SK-N-SH (cell line): ENCODE measurements around the gene FPR2. TPM values are rescaled to one million over a fixed set of nuclear protein-coding genes. Genes with fewer than 3 reads are reported as not detected.

ENCODE experiments used
- CTCF ChIA-PET: fragments of 300-600, 350-600 bp; formaldehyde crosslinking; extraction: SDS; loops from one replicate; lab custom pipeline; 2021; lab: Yijun Ruan, JAX
- POLR2A ChIA-PET: fragments of 350-600 bp; sonication (Branson Sonifier 250); formaldehyde crosslinking; extraction: SDS; loops from one replicate; lab custom pipeline; 2020; ENCODE audit warnings: antibody characterized with exemption, inconsistent platforms; lab: Yijun Ruan, JAX
- DNase-seq: peaks from one replicate; pipeline ENCODE4 v3.0.0; 2012
- H2AFZ ChIP-seq: fragments of 200-600 bp; sonication (generic); 2 replicates; pipeline ENCODE4 v1.8.1; 2016; ENCODE audit warnings: antibody characterized with exemption, mild to moderate bottlenecking, low read depth
- H3F3A ChIP-seq: fragments of 200-600 bp; sonication (generic); replicated peaks from 2 replicates; pipeline ENCODE3; 2016; ENCODE audit warnings: antibody characterized with exemption, mild to moderate bottlenecking; ENCODE audit not compliant: insufficient read depth
- H3K27ac ChIP-seq, 2 experiments: fragments of 200-500 bp in 1 of 2; fragments of 200-600 bp in 1 of 2; sonication (Bioruptor generic) in 1 of 2; sonication (generic), shearing (Covaris generic) in 1 of 2; 2 replicates each; pipeline versions ENCODE4 v1.5.1 to v1.6.1; 2014 to 2016; ENCODE audit warnings: low read depth in 2 of 2, inconsistent platforms in 1 of 2, low read length in 1 of 2, mild to moderate bottlenecking in 1 of 2, mixed read lengths in 1 of 2
- H3K27me3 ChIP-seq: fragments of 200-600 bp; sonication (generic), shearing (Covaris generic); 2 replicates; pipeline ENCODE4 v1.6.1; 2016; ENCODE audit warnings: mixed run types; ENCODE audit not compliant: insufficient read depth
- H3K36me3 ChIP-seq, 2 experiments: fragments of 200-500 bp in 1 of 2; fragments of 200-600 bp in 1 of 2; sonication (Bioruptor generic) in 1 of 2; sonication (generic) in 1 of 2; replicated peaks in 1 of 2; 2 replicates each; pipeline versions ENCODE3 to v1.5.1; 2014 to 2016; ENCODE audit warnings: low read length in 1 of 2, mild to moderate bottlenecking in 1 of 2; ENCODE audit not compliant: insufficient read depth in 2 of 2, control insufficient read depth in 1 of 2
- H3K4me1 ChIP-seq, 2 experiments: fragments of 200-500 bp in 1 of 2; fragments of 200-600 bp in 1 of 2; sonication (Bioruptor generic) in 1 of 2; sonication (generic), shearing (Covaris generic) in 1 of 2; 2 replicates each; pipeline versions ENCODE4 v1.5.1 to v1.6.1; 2014 to 2016; ENCODE audit warnings: low read depth in 1 of 2, low read length in 1 of 2, mixed run types in 1 of 2; ENCODE audit not compliant: insufficient read depth in 2 of 2, control insufficient read depth in 1 of 2
- H3K4me2 ChIP-seq: fragments of 200-600 bp; sonication (generic), shearing (Covaris generic); 2 replicates; pipeline ENCODE4 v1.6.1; 2017; ENCODE audit warnings: mixed run types
- H3K4me3 ChIP-seq, 2 experiments: fragments of 200-500 bp in 1 of 2; fragments of 200-600 bp in 1 of 2; sonication (Bioruptor generic) in 1 of 2; sonication (generic), shearing (Covaris generic) in 1 of 2; 2 replicates each; pipeline versions ENCODE4 v1.5.1 to v1.8.1; 2014 to 2016; ENCODE audit warnings: low read depth in 2 of 2, inconsistent platforms in 1 of 2, low read length in 1 of 2, mild to moderate bottlenecking in 1 of 2, mixed read lengths in 1 of 2, moderate library complexity in 1 of 2
- H3K79me2 ChIP-seq: fragments of 200-600 bp; sonication (generic); 2 replicates; pipeline ENCODE4 v1.8.1; 2017; ENCODE audit warnings: mild to moderate bottlenecking; ENCODE audit not compliant: insufficient read depth
- H3K9ac ChIP-seq: fragments of 200-600 bp; sonication (generic); 2 replicates; pipeline ENCODE4 v1.6.1; 2017; ENCODE audit warnings: mixed run types
- H3K9me2 ChIP-seq: fragments of 200-600 bp; sonication (generic); 2 replicates; pipeline ENCODE4 v1.6.1; 2017; ENCODE audit warnings: mixed run types
- H3K9me3 ChIP-seq: fragments of 200-600 bp; sonication (generic); 2 replicates; pipeline ENCODE4 v1.6.1; 2017; ENCODE audit warnings: mixed run types, mild to moderate bottlenecking, moderate library complexity
- H4K20me1 ChIP-seq: fragments of 200-600 bp; sonication (generic); 2 replicates; pipeline ENCODE4 v1.6.1; 2017; ENCODE audit warnings: mild to moderate bottlenecking, mixed run types; ENCODE audit not compliant: insufficient read depth
- EP300 ChIP-seq, 2 experiments: IDR thresholded peaks; 2 replicates each; pipeline versions ENCODE4 v1.4.0 to v1.6.1; 2012; ENCODE audit warnings: borderline replicate concordance in 1 of 2, low read depth in 1 of 2, low read length in 1 of 2
- FOSL2 ChIP-seq: IDR thresholded peaks from 2 replicates; pipeline ENCODE4 v1.4.0; 2012; ENCODE audit warnings: low read depth, mild to moderate bottlenecking, moderate library complexity, borderline replicate concordance
- GATA2 ChIP-seq: sonication (generic); formaldehyde crosslinking; IDR thresholded peaks from 2 replicates; pipeline ENCODE4 v1.5.0; 2020; ENCODE audit warnings: mild to moderate bottlenecking, missing genetic modification reagents
- JUND ChIP-seq: IDR thresholded peaks from 2 replicates; pipeline ENCODE4 v1.4.0; 2012
- MAX ChIP-seq: IDR thresholded peaks from 2 replicates; pipeline ENCODE4 v1.4.0; 2012; ENCODE audit warnings: low read depth
- MEF2A ChIP-seq: IDR thresholded peaks from 2 replicates; pipeline ENCODE4 v1.4.0; 2012; ENCODE audit warnings: low read depth, borderline replicate concordance
- POLR2AphosphoS5 ChIP-seq: IDR thresholded peaks from 2 replicates; pipeline ENCODE4 v1.6.1; 2012; ENCODE audit warnings: low read depth, low read length
- RCOR1 ChIP-seq: fragments of 150-350 bp; IDR thresholded peaks from 2 replicates; pipeline ENCODE4 v1.6.1; 2017; ENCODE audit warnings: antibody characterized with exemption, low read length
- REST ChIP-seq: IDR thresholded peaks from 2 replicates; pipeline ENCODE4 v1.6.1; 2012; ENCODE audit warnings: mild to moderate bottlenecking, low read depth, low read length, moderate library complexity
- RFX5 ChIP-seq: IDR thresholded peaks from 2 replicates; pipeline ENCODE4 v1.6.1; 2012; ENCODE audit warnings: mild to moderate bottlenecking, improper control_type of control experiment, low read length
- TAF1 ChIP-seq: IDR thresholded peaks from 2 replicates; pipeline ENCODE4 v1.6.1; 2012; ENCODE audit warnings: low read depth, mild to moderate bottlenecking, low read length, moderate library complexity, borderline replicate concordance
- USF2 ChIP-seq: fragments of 150-350 bp; IDR thresholded peaks from 2 replicates; pipeline ENCODE4 v1.6.1; 2017; ENCODE audit warnings: antibody characterized with exemption, low read length, low read depth, borderline replicate concordance
- WGBS: methylation state at CpG from one replicate; pipeline ENCODE4 v1.1.6; 2017; ENCODE audit warnings: low lambda C conversion rate; 5-methylcytosine and 5-hydroxymethylcytosine counted together
- polyA plus RNA-seq, 3 experiments: library from polyadenylated mRNA; depleted of rRNA; stranded (reverse); fragments of >200 nt; gene quantifications; 2 replicates each; pipeline ENCODE4 v1.2.3, GENCODE V29; 2012
- TF ChIP-seq, protein P1 (sequence below): IDR thresholded peaks from 2 replicates; pipeline ENCODE4; 2012

FPR2 gene
- polyA plus RNA-seq, 1 of the 3 experiments (the other 2 are of a cell fraction): not detected

- H4K20me1 ChIP-seq: no peaks in the 10 kb centered on the region
- H3K9ac ChIP-seq: peak overlapping the region; percentile 58; the same call in 1 of the 2 replicates
- H3K4me1 ChIP-seq: peaks cover 0 to 26% of the 10 kb centered on the region in 2 experiments; a peak in 1 of 4 replicates
- ChIA-PET POLR2A (no interaction called here), CTCF (interaction anchor here (0.7 kb wide), 1 partner anchor 116 kb away, joined by 3 read pairs; no protein-coding TSS in a partner anchor)
- H3K36me3 ChIP-seq: no peaks in the 10 kb centered on the region
- H3K9me3 ChIP-seq: no peaks in the 10 kb centered on the region
- H3K4me3 ChIP-seq: peak overlapping the region in 1 of 2 experiments; percentile 14; a peak in 1 of 4 replicates
- WGBS: 9% methylated on average over 6 of the region's 6 CpGs
- TF ChIP-seq, protein P1, sequence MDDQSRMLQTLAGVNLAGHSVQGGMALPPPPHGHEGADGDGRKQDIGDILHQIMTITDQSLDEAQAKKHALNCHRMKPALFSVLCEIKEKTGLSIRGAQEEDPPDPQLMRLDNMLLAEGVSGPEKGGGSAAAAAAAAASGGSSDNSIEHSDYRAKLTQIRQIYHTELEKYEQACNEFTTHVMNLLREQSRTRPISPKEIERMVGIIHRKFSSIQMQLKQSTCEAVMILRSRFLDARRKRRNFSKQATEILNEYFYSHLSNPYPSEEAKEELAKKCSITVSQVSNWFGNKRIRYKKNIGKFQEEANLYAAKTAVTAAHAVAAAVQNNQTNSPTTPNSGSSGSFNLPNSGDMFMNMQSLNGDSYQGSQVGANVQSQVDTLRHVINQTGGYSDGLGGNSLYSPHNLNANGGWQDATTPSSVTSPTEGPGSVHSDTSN: 0 out of 2 replicates have a peak, but pooled peaks have one; percentile 28
- no peak for TF ChIP-seq REST
- H3K27me3 ChIP-seq: no peaks in the 10 kb centered on the region
- H3K4me2 ChIP-seq: peak overlapping the region; percentile 61
- DNase-seq: no peak
- H3K27ac ChIP-seq: peak overlapping the region in 1 of 2 experiments; percentile 89; a peak in 2 of 4 replicates
- H3K9me2 ChIP-seq: no peaks in the 10 kb centered on the region
- no peaks in the 10 kb centered on the region for H3K79me2 ChIP-seq
- peak overlapping the region; percentile 60; the same call in 1 of the 2 replicates for H2AFZ ChIP-seq
- peaks cover 32% of the 10 kb centered on the region for H3F3A ChIP-seq
These were observed 24.1 kb downstream of the FPR2 start for GRCh38 chr19:51784922-51785690.

GRCh38 chr19:51786646-51787494, 25.9 kb downstream of the FPR2 start:
- peaks cover 0 to 30% of the 10 kb centered on the region in 2 experiments; a peak in 1 of 4 replicates for H3K4me1 ChIP-seq
- H3K4me2 ChIP-seq: no peak overlapping the region
- H3K79me2 ChIP-seq: no peaks in the 10 kb centered on the region
- no peaks in the 10 kb centered on the region for H3K9me3 ChIP-seq
- H2AFZ ChIP-seq: no peak overlapping the region
- POLR2A ChIA-PET: no interaction called here
- CTCF ChIA-PET: no interaction called here
- H4K20me1 ChIP-seq: no peaks in the 10 kb centered on the region
- H3K36me3 ChIP-seq: no peaks in the 10 kb centered on the region
- peaks cover 36% of the 10 kb centered on the region for H3F3A ChIP-seq
- H3K9ac ChIP-seq: no peak overlapping the region
- no peaks in the 10 kb centered on the region for H3K9me2 ChIP-seq
- WGBS: 3% methylated on average over 6 of the region's 6 CpGs
- no peak for DNase-seq
- no peaks in the 10 kb centered on the region for H3K27me3 ChIP-seq
- no peak overlapping the region for H3K4me3 ChIP-seq
- H3K27ac ChIP-seq: peak overlapping the region in 1 of 2 experiments; percentile 20; a peak in 2 of 4 replicates
- TF ChIP-seq MAX (no peak), FOSL2 (no peak), GATA2 (CRISPR knock-in tag) (no peak), TAF1 (no peak), JUND (no peak), EP300 (IDR thresholded peaks at IDR 0.05; ENCODE audit: borderline replicate concordance in 1 of 2, low read depth in 1 of 2, low read length in 1 of 2) (no peak), USF2 (no peak), RFX5 (no peak), RCOR1 (no peak), MEF2A (no peak), POLR2AphosphoS5 (no peak)
- TF ChIP-seq, protein P1: no peak
